ENCODE data around the gene ZNF33B.

The ZNF33B gene

DNA sequence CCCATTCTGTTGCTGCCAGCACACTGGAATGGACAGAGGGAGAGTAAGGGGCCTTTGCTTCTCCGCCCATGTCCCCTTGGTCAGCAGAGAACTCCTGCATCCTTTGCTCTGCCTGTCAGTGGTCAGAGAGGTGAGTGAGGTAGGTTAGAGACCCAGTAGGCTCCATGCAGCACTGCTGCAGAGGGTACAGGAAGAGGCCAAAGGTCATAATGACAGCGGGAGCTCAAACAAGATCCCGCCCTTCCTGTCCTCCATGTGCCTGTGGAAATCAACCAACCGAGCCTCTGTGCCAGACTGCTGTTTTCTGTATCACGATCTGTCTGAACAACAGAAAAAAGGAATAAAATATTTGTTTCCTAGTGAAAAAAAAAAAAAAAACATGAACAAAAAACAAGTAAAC is 81.4 kb downstream of the ZNF33B start:
- TF ChIP-seq GATA3 (IDR thresholded peaks at IDR 0.05; ENCODE audit: low read depth, low read length), result no peak
- no peak for TF ChIP-seq GATA2 (IDR thresholded peaks at IDR 0.05; ENCODE audit: low read depth, low read length)

DNA sequence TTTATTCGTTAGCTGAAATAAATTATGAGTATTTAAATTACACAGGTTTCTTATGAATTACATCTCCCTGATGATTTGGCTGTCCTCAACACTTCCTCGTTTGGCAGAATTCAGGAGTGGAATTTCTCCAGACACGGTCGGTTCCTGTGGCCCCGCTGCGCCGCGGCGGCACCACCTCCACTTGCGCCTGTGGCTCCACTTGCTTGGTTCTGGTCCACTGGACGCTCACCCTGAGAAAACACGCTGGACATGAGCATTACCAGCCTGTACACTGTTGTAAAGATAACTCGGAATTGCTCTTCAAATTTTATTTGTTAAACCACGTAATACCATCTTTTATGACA is 85.3 kb downstream of the ZNF33B start:
- TF ChIP-seq GATA3 (IDR thresholded peaks at IDR 0.05; ENCODE audit: low read depth, low read length) (no peak), GATA2 (IDR thresholded peaks at IDR 0.05; ENCODE audit: low read depth, low read length) (no peak)

GRCh38 chr10:42552188-42553063 is 85.9 kb downstream of the ZNF33B start:
- no peak for TF ChIP-seq GATA3 (IDR thresholded peaks at IDR 0.05; ENCODE audit: low read depth, low read length)

DNA sequence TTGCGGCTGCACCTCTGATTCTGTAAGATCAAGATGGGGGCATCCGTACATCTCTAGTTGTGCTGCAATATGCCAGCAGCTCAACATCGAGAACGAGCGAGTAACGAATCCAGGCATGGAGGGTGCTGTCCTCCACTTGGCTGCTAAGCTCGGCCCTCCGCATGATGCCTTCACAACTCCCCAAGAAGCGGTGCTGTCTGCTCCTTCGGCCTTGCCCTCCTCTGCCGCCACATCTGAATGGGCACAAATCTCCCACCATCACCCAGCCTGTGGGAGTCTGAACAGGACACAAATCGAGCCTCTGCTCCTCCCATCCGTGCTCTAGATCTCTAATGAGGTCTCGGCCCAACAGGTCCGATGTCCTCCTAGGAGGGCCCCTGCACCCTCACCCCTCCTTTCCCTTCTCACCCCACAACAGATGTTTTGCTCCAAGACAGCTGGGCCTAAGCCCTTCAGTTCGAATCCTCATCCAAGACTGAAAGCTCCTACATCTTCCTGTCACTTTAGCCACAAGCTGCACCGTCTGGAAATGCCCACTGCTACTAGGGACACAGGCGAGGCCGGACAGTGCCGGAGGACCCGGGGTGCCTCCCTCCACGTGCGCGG is 86.7 kb downstream of the ZNF33B start:
- TF ChIP-seq GATA2 (IDR thresholded peaks at IDR 0.05; ENCODE audit: low read depth, low read length) (no peak), GATA3 (IDR thresholded peaks at IDR 0.05; ENCODE audit: low read depth, low read length) (no peak)

- no peak for TF ChIP-seq GATA2 (IDR thresholded peaks at IDR 0.05; ENCODE audit: low read depth, low read length)
- no peak for TF ChIP-seq GATA3 (IDR thresholded peaks at IDR 0.05; ENCODE audit: low read depth, low read length)
Measured at GRCh38 chr10:42549851-42550250, 88.5 kb downstream of the ZNF33B start.

GRCh38 chr10:42548254-42548653 is 90.1 kb downstream of the ZNF33B start:
- TF ChIP-seq GATA2 (IDR thresholded peaks at IDR 0.05; ENCODE audit: low read depth, low read length) (no peak), GATA3 (IDR thresholded peaks at IDR 0.05; ENCODE audit: low read depth, low read length) (no peak)

DNA sequence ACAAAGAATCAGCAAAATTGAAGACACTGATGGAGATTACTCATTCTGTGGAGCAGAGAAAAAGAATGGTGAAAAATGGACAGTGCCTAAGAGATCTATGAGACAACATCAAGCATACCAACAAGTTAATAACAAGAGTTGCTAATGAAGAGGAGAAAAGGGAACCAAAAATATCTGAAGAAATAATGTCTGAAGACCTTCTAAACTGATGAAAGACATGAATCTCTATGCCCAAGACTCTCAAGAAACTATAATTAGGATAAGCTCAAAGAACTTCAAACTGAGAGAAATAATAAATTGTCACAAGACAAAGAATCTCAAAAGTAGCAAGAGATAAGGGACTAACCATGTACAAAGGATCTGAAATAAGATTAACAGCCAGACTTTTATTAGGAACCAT is 93.4 kb downstream of the ZNF33B start:
- no peak for TF ChIP-seq GATA2 (IDR thresholded peaks at IDR 0.05; ENCODE audit: low read depth, low read length)
- no peak for TF ChIP-seq GATA3 (IDR thresholded peaks at IDR 0.05; ENCODE audit: low read depth, low read length)

DNA sequence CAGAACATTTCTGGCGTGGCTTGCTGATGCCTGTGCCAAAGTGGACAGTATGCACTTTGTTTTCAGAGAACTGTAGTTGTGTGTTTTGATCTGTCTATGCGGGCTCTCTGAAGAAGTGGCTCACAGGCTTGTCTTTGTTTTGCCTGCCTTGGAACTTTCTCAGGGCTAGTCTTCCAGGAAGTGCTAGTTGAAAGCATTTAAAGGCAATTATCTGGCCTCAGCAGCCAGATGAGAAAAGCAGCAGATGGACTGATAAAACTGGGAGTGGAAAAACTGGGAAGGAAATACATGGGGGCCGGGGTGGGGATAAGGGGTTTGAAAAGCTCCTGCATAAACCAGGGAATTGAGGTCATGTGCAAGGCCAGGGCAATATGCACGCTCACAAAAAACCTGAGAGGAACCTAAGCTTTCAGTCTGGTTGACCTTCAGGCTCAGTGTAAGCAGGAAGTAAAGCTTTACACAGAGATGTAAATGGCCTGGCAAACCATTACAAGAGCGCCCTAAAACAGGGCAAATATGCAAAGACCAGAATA is 94.5 kb downstream of the ZNF33B start:
- no peak for TF ChIP-seq GATA3 (IDR thresholded peaks at IDR 0.05; ENCODE audit: low read depth, low read length)
- no peak for TF ChIP-seq GATA2 (IDR thresholded peaks at IDR 0.05; ENCODE audit: low read depth, low read length)

All from SH-SY5Y (cell line).